ENCODE measurements around the gene MRPS35.

The MRPS35 gene

GRCh38 chr12:27710592-27711316, at the start of gene MRPS35:
Gene MRPS35, plus strand, starts transcription at chr12:27710832. Its CDS starts 12 bp downstream, at chr12:27710844.
- DNase-seq (ENCODE audit: low read depth): peak; percentile 84

GRCh38 chr12:27665704-27666103, 44.9 kb upstream of the MRPS35 start:
- no peak for DNase-seq (ENCODE audit: low read depth)

GRCh38 chr12:27666510-27666909, 44.1 kb upstream of the MRPS35 start:
- DNase-seq (ENCODE audit: low read depth): no peak

GRCh38 chr12:27667540-27667939, 43.1 kb upstream of the MRPS35 start:
- DNase-seq (ENCODE audit: low read depth): no peak

GRCh38 chr12:27672051-27672450, 38.6 kb upstream of the MRPS35 start:
- DNase-seq (ENCODE audit: low read depth): no peak

- no peak for DNase-seq (ENCODE audit: low read depth)
These were observed 38.0 kb upstream of the MRPS35 start for GRCh38 chr12:27672643-27673042.

- DNase-seq (ENCODE audit: low read depth): no peak
These were observed 37.4 kb upstream of the MRPS35 start for GRCh38 chr12:27673101-27673718.

- no peak for DNase-seq (ENCODE audit: low read depth)
These were observed 35.6 kb upstream of the MRPS35 start for GRCh38 chr12:27674989-27675388.

- DNase-seq (ENCODE audit: low read depth): no peak
These were observed 30.0 kb upstream of the MRPS35 start for GRCh38 chr12:27680619-27681018.

GRCh38 chr12:27682534-27682933, 28.1 kb upstream of the MRPS35 start:
- DNase-seq (ENCODE audit: low read depth): no peak

- no peak for DNase-seq (ENCODE audit: low read depth)
These were observed 25.4 kb upstream of the MRPS35 start for GRCh38 chr12:27685274-27685673.

- no peak for DNase-seq (ENCODE audit: low read depth)
These were observed 24.5 kb upstream of the MRPS35 start for GRCh38 chr12:27686147-27686546.

- no peak for DNase-seq (ENCODE audit: low read depth)
These were observed 22.0 kb upstream of the MRPS35 start for GRCh38 chr12:27688671-27689070.

GRCh38 chr12:27689558-27690180, 21.0 kb upstream of the MRPS35 start:
- DNase-seq (ENCODE audit: low read depth): no peak

GRCh38 chr12:27693403-27693802, 17.2 kb upstream of the MRPS35 start:
- no peak for DNase-seq (ENCODE audit: low read depth)

GRCh38 chr12:27695556-27696292, 14.9 kb upstream of the MRPS35 start:
- no peak for DNase-seq (ENCODE audit: low read depth)

- no peak for DNase-seq (ENCODE audit: low read depth)
These were observed 14.4 kb upstream of the MRPS35 start, which contains the start of gene REP15 for GRCh38 chr12:27696293-27696652. Gene REP15, plus strand, starts transcription at chr12:27696447. Its CDS starts 116 bp downstream, at chr12:27696563.

GRCh38 chr12:27696864-27697564, 13.6 kb upstream of the MRPS35 start:
- no peak for DNase-seq (ENCODE audit: low read depth)

- peak; percentile 34 for DNase-seq (ENCODE audit: low read depth)
These were observed 6.7 kb upstream of the MRPS35 start for GRCh38 chr12:27703720-27704452.

GRCh38 chr12:27705263-27705662, 5.4 kb upstream of the MRPS35 start:
- no peak for DNase-seq (ENCODE audit: low read depth)

- DNase-seq (ENCODE audit: low read depth): no peak
These were observed 3.4 kb upstream of the MRPS35 start for GRCh38 chr12:27707216-27707615.
